Retinal pigment epithelial cell (primary cell): ENCODE measurements around the gene GJB1.

ENCODE experiments used
- DNase-seq: peaks from one replicate; pipeline ENCODE4 v3.0.0-alpha.2; 2010; ENCODE audit warnings: low read depth
- H3K4me3 ChIP-seq: 2 replicates; pipeline ENCODE4 v1.5.1; 2011; ENCODE audit warnings: mild to moderate bottlenecking, low read length, control low read depth, moderate library complexity
- CTCF ChIP-seq: conservative IDR thresholded peaks from 2 replicates; pipeline ENCODE4 v1.5.1; 2011; ENCODE audit warnings: low read depth, low read length, control low read depth, inconsistent platforms

Gene GJB1

GRCh38 chrX:71195964-71196649 is 26.9 kb upstream of the GJB1 start:
- no peak for DNase-seq
- no peak for TF ChIP-seq CTCF
- H3K4me3 ChIP-seq: no peak overlapping the region

- TF ChIP-seq CTCF: no peak
- DNase-seq: no peak
These were observed 25.0 kb upstream of the GJB1 start for GRCh38 chrX:71198066-71198465.

GRCh38 chrX:71199252-71200008 is 23.6 kb upstream of the GJB1 start:
- no peak for TF ChIP-seq CTCF
- DNase-seq: no peak
- no peak overlapping the region for H3K4me3 ChIP-seq

More at GRCh38 chrX:71198066-71198465, 25.0 kb upstream of the GJB1 start:
- H3K4me3 ChIP-seq: no peak overlapping the region

DNA sequence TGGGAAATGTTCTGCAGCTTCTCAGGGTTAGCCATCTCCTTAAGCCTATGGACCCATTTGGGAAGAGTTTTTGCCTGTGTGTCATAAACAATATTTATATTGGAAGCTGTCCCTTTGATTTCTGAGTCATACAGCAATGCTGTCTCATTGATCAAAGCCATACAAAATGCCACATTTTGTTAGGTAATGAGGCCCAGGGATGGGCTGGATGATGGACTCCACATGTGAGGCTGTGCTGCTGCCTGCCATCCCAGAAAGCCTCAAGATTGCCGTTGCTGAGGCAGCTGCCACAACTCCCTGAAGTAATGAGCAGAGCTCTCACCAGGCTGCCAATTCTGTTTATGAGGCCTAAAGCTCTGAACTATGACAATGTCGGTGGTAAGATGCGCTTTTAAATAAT is 12.2 kb upstream of the GJB1 start:
- no peak for DNase-seq
- no peak for TF ChIP-seq CTCF

GRCh38 chrX:71212536-71212935 is 10.5 kb upstream of the GJB1 start:
- no peak overlapping the region for H3K4me3 ChIP-seq
- no peak for TF ChIP-seq CTCF
- no peak for DNase-seq

More for the DNA sequence above, 12.2 kb upstream of the GJB1 start:
- no peak overlapping the region for H3K4me3 ChIP-seq

DNA sequence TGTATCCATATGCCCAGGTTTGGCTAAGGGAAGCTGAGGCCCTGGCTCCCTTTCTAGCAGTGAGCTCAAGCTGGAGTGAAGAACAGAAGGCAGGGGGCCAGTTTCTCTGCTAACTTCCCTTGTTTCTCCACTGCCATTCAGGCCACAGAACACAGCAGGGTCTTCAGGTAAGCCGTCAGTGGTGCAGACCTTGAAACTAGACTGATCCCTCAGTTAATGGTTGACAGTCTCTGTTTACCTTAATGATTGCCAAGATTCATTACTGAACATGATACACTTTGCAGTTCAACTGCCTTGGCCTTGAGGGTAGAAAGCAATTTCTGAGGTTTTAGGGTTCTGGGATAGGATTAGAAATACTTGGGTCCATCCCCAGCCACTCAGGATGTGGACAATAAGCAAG is 8.9 kb upstream of the GJB1 start:
- no peak for DNase-seq
- H3K4me3 ChIP-seq: no peak overlapping the region
- no peak for TF ChIP-seq CTCF

DNA sequence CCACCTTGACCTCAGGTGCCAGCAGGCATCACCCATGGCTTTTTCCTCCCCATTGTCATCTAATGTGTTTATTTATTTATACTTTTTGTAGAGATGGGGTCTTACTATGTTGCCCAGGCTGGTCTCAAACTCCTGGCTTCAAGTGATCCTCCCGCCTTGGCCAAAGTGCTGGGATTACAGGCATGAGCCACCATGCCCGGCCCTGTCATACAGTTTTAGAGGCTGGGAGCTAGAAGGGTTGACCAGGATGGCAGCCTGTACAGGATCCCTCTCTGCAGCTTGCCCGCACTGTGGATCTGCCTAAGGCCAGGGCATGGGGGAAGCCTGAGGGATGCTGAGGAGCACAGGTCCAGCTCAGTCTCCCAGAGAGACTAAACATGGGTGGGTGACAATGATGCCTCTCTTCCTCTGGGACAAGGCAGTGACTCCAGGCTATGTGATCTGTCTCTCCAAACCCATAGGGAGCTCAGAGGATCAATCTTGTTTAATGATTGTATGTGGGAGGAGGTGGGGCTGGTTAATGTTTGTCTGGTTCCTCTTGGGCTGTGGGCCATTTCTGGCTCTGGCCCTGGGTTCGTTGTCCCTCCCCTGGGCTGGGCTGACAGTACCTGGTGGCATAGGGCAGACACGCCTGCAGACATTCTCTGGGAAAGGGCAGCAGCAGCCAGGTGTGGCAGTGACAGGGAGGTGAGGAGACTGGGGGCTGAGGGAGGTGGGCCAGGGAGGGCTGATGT is 8.3 kb upstream of the GJB1 start:
- no peak for TF ChIP-seq CTCF
- H3K4me3 ChIP-seq: no peak overlapping the region
- DNase-seq: no peak
